Chondrocyte (in vitro differentiated cells): ENCODE measurements around the gene DLL3. TPM values are rescaled to one million over a fixed set of nuclear protein-coding genes. Genes with fewer than 3 reads are reported as not detected.

ENCODE experiments used
- DNase-seq: peaks from one replicate; pipeline ENCODE4 v3.0.0; 2021; ENCODE audit warnings: mixed read lengths, low spot score
- H3K27ac Mint-ChIP-seq: one replicate; pipeline ENCODE4 v1.8.0; 2021; ENCODE audit warnings: mild to moderate bottlenecking, moderate library complexity, mixed read lengths; ENCODE audit not compliant: unreplicated experiment
- H3K27me3 Mint-ChIP-seq: 2 replicates; pipeline ENCODE4 v1.8.0; 2021; ENCODE audit warnings: low read depth, mixed read lengths
- H3K36me3 Mint-ChIP-seq: 2 replicates; pipeline ENCODE4 v1.8.0; 2021; ENCODE audit warnings: low read depth, mixed read lengths
- H3K4me1 Mint-ChIP-seq: 2 replicates; pipeline ENCODE4 v1.8.0; 2021; ENCODE audit warnings: low read depth, mild to moderate bottlenecking, mixed read lengths
- H3K4me3 Mint-ChIP-seq: one replicate; pipeline ENCODE4 v1.8.0; 2021; ENCODE audit warnings: mild to moderate bottlenecking, moderate library complexity, mixed read lengths; ENCODE audit not compliant: unreplicated experiment
- H3K9me3 Mint-ChIP-seq: 2 replicates; pipeline ENCODE4 v1.8.0; 2021; ENCODE audit warnings: low read depth, mixed read lengths
- total RNA-seq: library from RNA; stranded (reverse); gene quantifications from 3 replicates; pipeline ENCODE4 v1.2.1, GENCODE V29; 2021
- TF ChIP-seq, protein P1 (sequence below): fragments of 200-600 bp; sonication (generic); IDR thresholded peaks from 2 replicates; pipeline ENCODE4 v1.5.0; 2021; ENCODE audit warnings: antibody characterized with exemption, mild to moderate bottlenecking, moderate library complexity

The DLL3 gene
- total RNA-seq, 1 donor from 2014 or later = 1.3 TPM

GRCh38 chr19:39516270-39516669, 17.5 kb downstream of the DLL3 start:
- Mint-ChIP-seq H3K4me3 (peak overlapping the region; percentile 6), H3K27me3 (peaks cover 41% of the 10 kb centered on the region), H3K36me3 (peaks cover 5% of the 10 kb centered on the region), H3K4me1 (peaks cover 14% of the 10 kb centered on the region), H3K27ac (no peak overlapping the region), H3K9me3 (no peaks in the 10 kb centered on the region)
- DNase-seq = peak; percentile 17
- TF ChIP-seq, protein P1, sequence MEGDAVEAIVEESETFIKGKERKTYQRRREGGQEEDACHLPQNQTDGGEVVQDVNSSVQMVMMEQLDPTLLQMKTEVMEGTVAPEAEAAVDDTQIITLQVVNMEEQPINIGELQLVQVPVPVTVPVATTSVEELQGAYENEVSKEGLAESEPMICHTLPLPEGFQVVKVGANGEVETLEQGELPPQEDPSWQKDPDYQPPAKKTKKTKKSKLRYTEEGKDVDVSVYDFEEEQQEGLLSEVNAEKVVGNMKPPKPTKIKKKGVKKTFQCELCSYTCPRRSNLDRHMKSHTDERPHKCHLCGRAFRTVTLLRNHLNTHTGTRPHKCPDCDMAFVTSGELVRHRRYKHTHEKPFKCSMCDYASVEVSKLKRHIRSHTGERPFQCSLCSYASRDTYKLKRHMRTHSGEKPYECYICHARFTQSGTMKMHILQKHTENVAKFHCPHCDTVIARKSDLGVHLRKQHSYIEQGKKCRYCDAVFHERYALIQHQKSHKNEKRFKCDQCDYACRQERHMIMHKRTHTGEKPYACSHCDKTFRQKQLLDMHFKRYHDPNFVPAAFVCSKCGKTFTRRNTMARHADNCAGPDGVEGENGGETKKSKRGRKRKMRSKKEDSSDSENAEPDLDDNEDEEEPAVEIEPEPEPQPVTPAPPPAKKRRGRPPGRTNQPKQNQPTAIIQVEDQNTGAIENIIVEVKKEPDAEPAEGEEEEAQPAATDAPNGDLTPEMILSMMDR = no peak

DNA sequence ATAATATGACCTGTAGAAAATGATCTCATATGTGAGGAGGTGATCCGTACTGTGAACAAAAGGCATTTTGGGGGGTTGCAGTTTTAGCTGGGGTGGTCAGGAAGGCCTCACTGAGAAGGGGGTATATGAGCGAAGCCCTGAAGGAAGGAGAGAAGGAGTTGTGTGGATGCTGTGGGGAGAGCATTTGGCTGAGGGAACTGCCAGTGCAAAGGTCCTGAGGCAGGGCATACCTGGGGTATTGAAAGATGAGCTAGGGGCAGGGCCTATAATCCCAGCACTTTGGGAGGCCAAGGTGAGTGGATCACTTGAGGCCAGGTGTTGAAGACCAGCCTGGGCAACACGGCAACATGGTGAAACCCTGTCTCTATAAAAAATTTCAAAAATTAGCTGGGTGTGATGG, 18.7 kb downstream of the DLL3 start:
- TF ChIP-seq, protein P1 = no peak
- Mint-ChIP-seq H3K4me1 (peaks cover 14% of the 10 kb centered on the region), H3K27me3 (peaks cover 39% of the 10 kb centered on the region), H3K4me3 (no peak overlapping the region), H3K36me3 (peaks cover 5% of the 10 kb centered on the region), H3K9me3 (no peaks in the 10 kb centered on the region), H3K27ac (no peak overlapping the region)
- no peak for DNase-seq

GRCh38 chr19:39518458-39518857, 19.7 kb downstream of the DLL3 start:
- Mint-ChIP-seq H3K4me3 (no peak overlapping the region), H3K9me3 (no peaks in the 10 kb centered on the region), H3K36me3 (peaks cover 5% of the 10 kb centered on the region), H3K27ac (no peak overlapping the region), H3K27me3 (peaks cover 35% of the 10 kb centered on the region), H3K4me1 (peaks cover 14% of the 10 kb centered on the region)
- no peak for DNase-seq
- TF ChIP-seq, protein P1 = no peak

DNA sequence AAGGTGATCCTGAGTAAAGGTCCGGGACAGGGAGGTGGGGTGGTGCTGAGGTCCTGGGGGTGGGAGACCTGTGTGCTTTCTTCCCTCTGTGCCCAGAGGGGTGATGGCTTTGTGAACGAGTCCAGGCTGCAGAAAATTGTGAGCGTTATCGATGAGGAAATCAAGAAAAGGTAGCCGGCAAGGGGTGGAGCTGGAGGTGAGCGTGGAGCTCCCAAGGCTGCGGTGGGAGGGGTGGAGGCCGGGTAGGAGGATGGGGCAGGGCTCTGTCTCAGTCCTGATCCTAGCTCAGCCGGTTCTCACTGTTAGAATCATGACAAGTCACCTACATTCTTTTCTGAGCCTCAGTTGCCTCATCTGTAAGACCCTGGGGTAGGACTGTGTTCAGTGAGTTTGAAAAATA, 20.2 kb downstream of the DLL3 start:
- H3K4me1 Mint-ChIP-seq = peaks cover 14% of the 10 kb centered on the region
- H3K27ac Mint-ChIP-seq = no peak overlapping the region
- H3K9me3 Mint-ChIP-seq = no peaks in the 10 kb centered on the region
- H3K4me3 Mint-ChIP-seq = no peak overlapping the region
- peaks cover 5% of the 10 kb centered on the region for H3K36me3 Mint-ChIP-seq
- DNase-seq = no peak
- TF ChIP-seq, protein P1 = no peak
- H3K27me3 Mint-ChIP-seq = peaks cover 31% of the 10 kb centered on the region

- TF ChIP-seq, protein P1 = no peak
- no peak overlapping the region for H3K27ac Mint-ChIP-seq
- no peak for DNase-seq
- peaks cover 5% of the 10 kb centered on the region for H3K36me3 Mint-ChIP-seq
- peaks cover 16% of the 10 kb centered on the region for H3K27me3 Mint-ChIP-seq
- no peak overlapping the region for H3K4me3 Mint-ChIP-seq
- peaks cover 5% of the 10 kb centered on the region for H3K4me1 Mint-ChIP-seq
- H3K9me3 Mint-ChIP-seq = no peaks in the 10 kb centered on the region
Measured at GRCh38 chr19:39520541-39521484, 22.1 kb downstream of the DLL3 start.
